HFFc6 (cell line): ENCODE data around the gene GOLGA1. TPM values are rescaled to one million over a fixed set of nuclear protein-coding genes. Genes with fewer than 3 reads are reported as not detected.

ENCODE experiments used
- DNase-seq: peaks from one replicate; pipeline ENCODE4 v3.0.0-alpha.2; 2018
- H3K27ac Mint-ChIP-seq: 2 replicates; pipeline ENCODE4 v1.8.0; 2020; ENCODE audit warnings: mild to moderate bottlenecking, mixed read lengths
- H3K27me3 Mint-ChIP-seq: 2 replicates; pipeline ENCODE4 v1.8.0; 2021; ENCODE audit warnings: mild to moderate bottlenecking, moderate library complexity, mixed read lengths; ENCODE audit not compliant: insufficient read depth
- H3K36me3 Mint-ChIP-seq: 2 replicates; pipeline ENCODE4 v1.8.0; 2021; ENCODE audit warnings: low read depth, mixed read lengths
- H3K4me1 Mint-ChIP-seq: 2 replicates; pipeline ENCODE4 v1.8.0; 2020; ENCODE audit warnings: low read depth, mixed read lengths
- H3K4me3 Mint-ChIP-seq: 2 replicates; pipeline ENCODE4 v1.8.0; 2020; ENCODE audit warnings: mild to moderate bottlenecking, moderate library complexity, mixed read lengths
- H3K9me3 Mint-ChIP-seq: 2 replicates; pipeline ENCODE4 v1.8.0; 2020; ENCODE audit warnings: mild to moderate bottlenecking, mixed read lengths
- total RNA-seq, 6 experiments: library from RNA; stranded (reverse); fragmentation: NEBNext Ultra II Directional; extraction: Animal tissue kit (Norgen Biotek cat#: 25700); gene quantifications; 2 replicates in 1 of 6; 3 replicates in 5 of 6; pipeline ENCODE4 v1.2.3, GENCODE V29; 2021
- TF ChIP-seq, protein P1 (sequence below): fragments of 200-600 bp; sonication (generic); IDR thresholded peaks from 2 replicates; pipeline ENCODE4 v1.5.0; 2021; ENCODE audit warnings: antibody characterized with exemption, mild to moderate bottlenecking

Gene GOLGA1
- total RNA-seq, 6 experiments from 2014 or later: 17.4 to 23.2 (median 20.2) TPM

DNA sequence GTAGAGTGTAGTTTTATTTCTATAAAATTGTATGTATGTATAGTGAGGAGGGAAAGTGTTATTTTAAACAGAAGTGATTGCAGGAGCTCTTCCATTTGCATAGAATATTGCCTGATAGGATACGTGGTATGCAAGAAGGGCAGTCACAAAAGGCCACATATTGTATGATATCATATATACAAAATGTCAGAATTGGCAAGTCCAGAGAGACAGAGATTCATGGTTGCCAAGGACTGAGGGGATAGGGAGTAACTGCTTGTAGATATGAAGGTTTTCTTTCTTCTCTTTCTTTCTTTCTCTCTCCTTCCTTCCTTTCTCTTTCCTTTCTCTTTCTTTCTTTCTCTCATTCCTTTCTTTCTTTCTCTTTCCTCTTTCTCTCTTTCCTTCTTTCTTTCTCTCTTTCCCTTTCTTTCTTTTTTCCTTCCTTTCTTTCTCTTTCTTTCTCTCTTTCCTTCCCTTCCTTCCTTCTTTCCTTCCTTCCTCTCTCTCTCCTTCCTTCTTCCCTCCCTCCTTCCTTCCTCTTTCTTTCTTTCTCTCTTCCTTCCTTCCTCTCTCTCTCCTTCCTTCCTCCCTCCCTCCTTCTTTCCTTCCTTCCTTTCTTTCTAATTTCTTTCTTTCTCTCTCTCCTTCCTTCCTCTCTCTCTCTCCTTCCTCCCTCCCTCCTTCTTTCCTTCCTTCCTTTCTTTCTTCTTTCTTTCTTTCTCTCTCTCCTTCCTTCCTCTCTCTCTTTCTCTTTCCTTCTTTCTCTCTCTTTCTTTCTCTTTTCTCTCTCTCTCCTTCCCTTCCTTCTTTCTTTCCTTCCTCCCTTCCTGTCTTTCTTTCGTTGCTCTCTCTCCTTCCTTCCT, 112.2 kb downstream of the GOLGA1 start:
- H3K4me1 Mint-ChIP-seq: peaks cover 7% of the 10 kb centered on the region; the same call in 1 of the 2 replicates
- H3K9me3 Mint-ChIP-seq: peaks cover 6% of the 10 kb centered on the region
- H3K4me3 Mint-ChIP-seq: no peak overlapping the region
- H3K27me3 Mint-ChIP-seq: no peaks in the 10 kb centered on the region; the same call in none of the 2 replicates
- H3K36me3 Mint-ChIP-seq: peaks cover 5% of the 10 kb centered on the region; the same call in 1 of the 2 replicates
- no peak overlapping the region; the same call in 1 of the 2 replicates for H3K27ac Mint-ChIP-seq
- TF ChIP-seq, protein P1, sequence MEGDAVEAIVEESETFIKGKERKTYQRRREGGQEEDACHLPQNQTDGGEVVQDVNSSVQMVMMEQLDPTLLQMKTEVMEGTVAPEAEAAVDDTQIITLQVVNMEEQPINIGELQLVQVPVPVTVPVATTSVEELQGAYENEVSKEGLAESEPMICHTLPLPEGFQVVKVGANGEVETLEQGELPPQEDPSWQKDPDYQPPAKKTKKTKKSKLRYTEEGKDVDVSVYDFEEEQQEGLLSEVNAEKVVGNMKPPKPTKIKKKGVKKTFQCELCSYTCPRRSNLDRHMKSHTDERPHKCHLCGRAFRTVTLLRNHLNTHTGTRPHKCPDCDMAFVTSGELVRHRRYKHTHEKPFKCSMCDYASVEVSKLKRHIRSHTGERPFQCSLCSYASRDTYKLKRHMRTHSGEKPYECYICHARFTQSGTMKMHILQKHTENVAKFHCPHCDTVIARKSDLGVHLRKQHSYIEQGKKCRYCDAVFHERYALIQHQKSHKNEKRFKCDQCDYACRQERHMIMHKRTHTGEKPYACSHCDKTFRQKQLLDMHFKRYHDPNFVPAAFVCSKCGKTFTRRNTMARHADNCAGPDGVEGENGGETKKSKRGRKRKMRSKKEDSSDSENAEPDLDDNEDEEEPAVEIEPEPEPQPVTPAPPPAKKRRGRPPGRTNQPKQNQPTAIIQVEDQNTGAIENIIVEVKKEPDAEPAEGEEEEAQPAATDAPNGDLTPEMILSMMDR: no peak
- no peak for DNase-seq

Other genes with a start within 250 kb of the GOLGA1 start
- gene NR6A1, start 169.8 kb downstream of the GOLGA1 start, total RNA-seq: under 1 TPM; 0.05 to 0.26 (median 0.13) TPM
- under 1 TPM; 0.30 to 0.88 (median 0.36) TPM for gene OLFML2A, start 163.9 kb downstream of the GOLGA1 start, total RNA-seq
- gene WDR38, start 87.6 kb downstream of the GOLGA1 start, total RNA-seq: not detected
- 1,000 to 10,000 TPM; 1,470 to 1,706 (median 1,550) TPM for gene RPL35, start 79.1 kb downstream of the GOLGA1 start, total RNA-seq
- 10 to 100 TPM; 39.0 to 55.9 (median 44.7) TPM for gene ARPC5L, start 79.0 kb downstream of the GOLGA1 start, total RNA-seq
- gene SCAI, start 202.4 kb upstream of the GOLGA1 start, total RNA-seq: 1 to 10 TPM; 4.7 to 7.2 (median 5.6) TPM
- gene PPP6C, start 248.7 kb upstream of the GOLGA1 start, total RNA-seq: 10 to 100 TPM; 35.2 to 47.1 (median 40.8) TPM